T1000 (cell line): ENCODE results near the gene KLHL14.
"Not testable (repeated sequence)": the region's sequence is repeated elsewhere in the genome, so short reads cannot be mapped to it uniquely, and the experiment has no call there.

Source experiments
- DNase-seq: peaks from one replicate; lab custom pipeline; 2025; ENCODE audit warnings: mixed read lengths; lab: John Stamatoyannopoulos, UW

The KLHL14 gene, protein sequence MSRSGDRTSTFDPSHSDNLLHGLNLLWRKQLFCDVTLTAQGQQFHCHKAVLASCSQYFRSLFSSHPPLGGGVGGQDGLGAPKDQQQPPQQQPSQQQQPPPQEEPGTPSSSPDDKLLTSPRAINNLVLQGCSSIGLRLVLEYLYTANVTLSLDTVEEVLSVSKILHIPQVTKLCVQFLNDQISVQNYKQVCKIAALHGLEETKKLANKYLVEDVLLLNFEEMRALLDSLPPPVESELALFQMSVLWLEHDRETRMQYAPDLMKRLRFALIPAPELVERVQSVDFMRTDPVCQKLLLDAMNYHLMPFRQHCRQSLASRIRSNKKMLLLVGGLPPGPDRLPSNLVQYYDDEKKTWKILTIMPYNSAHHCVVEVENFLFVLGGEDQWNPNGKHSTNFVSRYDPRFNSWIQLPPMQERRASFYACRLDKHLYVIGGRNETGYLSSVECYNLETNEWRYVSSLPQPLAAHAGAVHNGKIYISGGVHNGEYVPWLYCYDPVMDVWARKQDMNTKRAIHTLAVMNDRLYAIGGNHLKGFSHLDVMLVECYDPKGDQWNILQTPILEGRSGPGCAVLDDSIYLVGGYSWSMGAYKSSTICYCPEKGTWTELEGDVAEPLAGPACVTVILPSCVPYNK

DNA sequence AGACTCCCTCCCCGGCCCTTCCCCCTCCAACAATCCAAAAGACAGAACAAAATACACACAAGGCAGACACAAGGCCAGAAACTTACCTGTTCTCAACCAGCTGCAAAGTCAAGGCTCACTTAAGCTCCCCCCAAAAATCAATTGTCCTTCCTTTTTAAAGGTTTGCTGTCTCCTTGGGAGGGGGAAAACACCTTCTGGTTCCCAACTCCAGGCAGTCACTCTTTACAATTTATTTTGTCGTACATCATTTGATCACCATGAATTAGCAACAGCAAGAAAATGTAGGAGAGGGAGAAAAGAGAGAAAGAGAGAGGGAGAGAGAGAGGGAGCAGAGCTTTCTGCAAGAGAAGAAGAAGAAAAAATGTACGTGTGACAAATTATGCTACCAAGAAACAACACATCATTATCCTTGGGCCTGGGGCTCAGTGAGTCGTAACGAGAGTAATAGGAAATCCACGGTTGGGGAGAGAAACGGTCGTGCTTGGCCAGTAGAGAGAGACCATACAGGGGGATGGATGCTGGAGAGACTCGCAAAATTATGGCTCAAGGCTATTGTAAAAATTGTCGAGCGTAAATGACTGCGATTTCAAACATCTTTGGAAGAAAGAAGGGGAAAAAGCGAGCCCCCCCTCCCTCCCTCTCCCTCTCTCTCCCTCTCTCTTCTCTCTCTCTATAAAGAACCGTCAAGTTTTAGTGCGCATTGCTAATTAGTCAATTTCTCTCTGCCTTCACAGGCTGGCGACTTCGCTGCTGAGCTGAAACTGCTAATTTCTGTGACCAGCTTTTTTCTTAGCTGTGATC, at the start of gene KLHL14:
Gene KLHL14 (minus strand): TSS at position 443 of the 801 bp plus-strand sequence. CDS start 2,432 bp downstream, outside the sequence.
- DNase-seq: no peak

DNA sequence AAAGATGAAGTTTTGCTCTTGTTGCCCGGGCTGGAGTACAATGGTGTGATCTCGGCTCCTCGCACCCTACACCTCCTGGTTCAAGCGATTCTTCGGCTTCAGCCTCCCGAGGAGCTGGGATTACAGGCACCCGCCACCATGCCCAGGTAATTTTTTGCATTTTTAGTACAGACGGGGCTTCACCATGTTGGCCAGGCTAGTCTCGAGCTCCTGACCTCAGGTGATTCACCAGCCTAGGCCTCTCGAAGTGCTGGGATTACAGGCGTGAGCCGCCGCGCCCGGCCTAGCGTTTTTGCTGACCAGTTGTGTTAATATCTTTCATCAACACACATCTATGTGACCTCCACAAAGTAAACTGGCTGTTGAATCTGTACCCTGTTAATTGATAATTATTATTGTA, 49.4 kb upstream of the KLHL14 start:
- DNase-seq: no peak

DNA sequence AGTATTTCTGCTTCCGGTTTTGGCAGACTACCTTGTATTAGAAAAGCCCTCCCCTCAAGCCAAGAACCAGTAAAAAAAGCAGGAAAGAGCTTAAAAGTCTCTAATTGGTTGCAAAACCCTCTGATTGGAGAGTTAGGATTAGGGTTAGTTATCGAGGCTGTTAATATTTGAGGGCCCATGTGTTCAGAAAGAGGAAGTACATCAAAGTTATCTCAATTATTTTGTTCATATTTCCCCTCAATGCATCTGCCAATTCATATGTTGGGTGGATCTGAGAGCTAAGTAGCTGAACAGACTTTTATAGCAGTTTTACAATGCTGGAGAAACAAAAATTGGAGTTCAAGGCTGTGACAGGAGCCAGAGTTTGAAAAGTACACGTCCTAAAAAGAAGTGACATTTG, 43.1 kb upstream of the KLHL14 start:
- DNase-seq: no peak

- DNase-seq: no peak
These were observed 39.5 kb upstream of the KLHL14 start for GRCh38 chr18:32812342-32812741.

GRCh38 chr18:32810314-32810713, 37.5 kb upstream of the KLHL14 start:
- DNase-seq: no peak

GRCh38 chr18:32805354-32805753, 32.5 kb upstream of the KLHL14 start:
- DNase-seq: no peak

DNA sequence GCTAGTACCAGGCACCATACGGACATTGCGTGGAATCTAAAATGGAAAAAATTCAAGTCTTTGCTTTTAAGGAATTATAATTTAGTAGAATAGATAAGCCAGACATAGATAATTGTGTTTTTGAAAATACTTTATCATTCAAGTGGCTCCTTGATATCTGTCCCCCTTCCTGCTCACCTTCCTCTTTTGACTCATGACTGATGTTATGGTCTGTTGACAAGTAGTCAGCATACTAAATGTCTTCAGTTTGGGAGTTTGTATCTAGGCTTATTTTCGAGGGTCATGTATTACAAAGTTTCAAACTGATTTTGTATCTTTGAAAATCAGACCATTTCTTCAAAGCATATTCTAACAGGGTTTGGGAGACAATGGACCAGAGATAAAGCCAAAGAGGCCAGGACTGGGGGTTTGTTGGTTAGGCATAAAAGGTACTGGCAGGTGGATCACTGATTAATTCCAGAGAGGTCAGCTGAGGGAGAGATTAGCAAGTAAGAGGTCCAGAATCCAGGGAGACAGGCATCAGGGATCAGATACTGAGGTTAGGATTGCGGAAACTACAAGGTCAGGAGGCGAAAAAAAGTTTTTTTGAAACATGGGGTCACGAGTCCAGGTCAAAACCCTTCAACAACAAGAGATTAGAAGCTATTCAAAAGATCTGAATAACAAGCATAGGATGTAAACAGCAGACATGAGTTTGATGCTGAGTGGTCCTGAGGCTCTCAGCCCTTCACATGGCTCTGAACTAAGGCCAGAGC, 31.5 kb upstream of the KLHL14 start:
- no peak for DNase-seq

GRCh38 chr18:32803568-32803967, 30.7 kb upstream of the KLHL14 start:
- no peak for DNase-seq

DNA sequence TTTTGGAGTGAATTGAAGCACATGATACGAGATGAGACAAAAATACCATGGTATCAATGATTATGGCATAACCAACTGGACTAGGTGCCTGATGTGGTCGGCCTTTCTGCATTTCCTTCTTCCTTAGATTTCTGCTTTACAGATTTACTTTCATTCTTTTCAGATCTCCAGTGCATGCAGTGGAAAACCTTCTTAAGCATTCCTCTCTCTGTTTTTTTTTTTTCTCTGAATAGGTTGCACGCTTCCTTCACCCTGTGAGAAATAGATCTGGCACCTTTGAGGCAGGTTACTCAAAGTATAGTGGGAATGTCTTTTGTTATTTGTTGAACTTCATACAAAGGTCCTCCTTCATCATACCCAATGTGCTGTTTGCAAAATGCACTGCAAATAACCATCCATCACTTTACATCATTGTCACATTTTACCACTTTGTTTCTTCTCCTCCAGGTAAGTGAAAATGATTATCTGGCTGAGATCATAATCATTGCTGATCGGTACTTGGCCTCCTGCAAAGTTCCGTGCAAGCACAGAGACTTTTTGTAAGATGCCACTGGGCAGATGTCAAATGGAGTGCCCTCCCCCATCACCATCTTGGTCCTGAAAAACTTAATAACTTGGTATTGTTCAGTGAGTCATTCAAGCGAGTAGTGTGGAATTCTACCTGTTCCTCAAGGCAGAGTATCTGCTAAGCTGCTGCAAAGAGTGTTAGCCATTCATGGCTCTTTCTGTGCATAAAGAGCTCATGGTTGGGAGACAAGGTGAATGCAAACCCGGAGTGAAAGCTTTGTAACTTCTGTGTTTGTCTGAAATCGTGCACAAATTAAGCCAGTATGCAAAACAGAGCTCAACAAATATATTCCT, 30.0 kb upstream of the KLHL14 start:
- DNase-seq: no peak

- DNase-seq: no peak
These were observed 28.4 kb upstream of the KLHL14 start for GRCh38 chr18:32801228-32801627.

- DNase-seq: no peak
These were observed 25.6 kb upstream of the KLHL14 start for GRCh38 chr18:32798209-32798960.

GRCh38 chr18:32794667-32795066, 21.8 kb upstream of the KLHL14 start:
- not testable (repeated sequence) for DNase-seq

DNA sequence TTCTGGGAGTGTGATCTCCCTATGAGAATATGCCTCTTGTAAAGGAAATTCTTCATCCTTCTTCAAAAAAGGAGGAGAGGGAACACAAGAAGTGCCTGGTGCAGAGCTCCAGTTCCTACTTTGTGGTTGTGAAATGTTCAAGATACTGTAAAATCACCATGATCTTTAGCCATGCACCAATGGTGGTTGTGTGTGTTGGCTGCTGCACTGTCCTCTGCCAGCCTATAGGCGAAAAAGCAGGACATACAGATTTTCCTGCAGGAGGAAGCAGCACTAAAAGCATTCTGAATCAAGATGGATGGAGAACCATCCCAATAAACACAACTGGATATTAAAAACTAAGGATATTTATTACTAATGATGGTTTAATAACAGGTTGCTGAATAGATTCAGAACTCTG, 6.2 kb upstream of the KLHL14 start:
- DNase-seq: no peak

- DNase-seq: no peak
These were observed 4.2 kb upstream of the KLHL14 start for GRCh38 chr18:32777049-32777448.

GRCh38 chr18:32776561-32776960, 3.7 kb upstream of the KLHL14 start:
- DNase-seq: no peak

DNA sequence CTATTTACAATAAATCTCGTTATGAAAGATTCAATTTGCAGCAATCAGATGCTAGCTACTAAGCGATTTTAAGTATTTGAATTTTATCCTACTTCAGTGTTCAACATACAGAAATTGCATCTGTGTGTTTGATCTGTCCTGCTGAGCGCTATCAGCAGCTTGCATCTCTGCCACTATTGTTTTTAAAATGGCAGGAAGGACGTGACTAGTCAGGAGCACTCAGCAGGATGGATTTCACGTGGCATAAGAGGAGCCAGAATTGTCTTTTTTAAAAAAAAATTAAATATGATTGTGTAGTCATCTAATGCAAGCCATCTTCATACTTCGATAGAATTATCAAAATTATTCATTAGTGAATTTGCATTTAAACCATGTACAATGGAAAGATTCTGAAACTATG, 2.8 kb upstream of the KLHL14 start:
- DNase-seq: no peak

- DNase-seq: no peak
These were observed 524 bp upstream of the KLHL14 start for GRCh38 chr18:32773382-32773712.

DNA sequence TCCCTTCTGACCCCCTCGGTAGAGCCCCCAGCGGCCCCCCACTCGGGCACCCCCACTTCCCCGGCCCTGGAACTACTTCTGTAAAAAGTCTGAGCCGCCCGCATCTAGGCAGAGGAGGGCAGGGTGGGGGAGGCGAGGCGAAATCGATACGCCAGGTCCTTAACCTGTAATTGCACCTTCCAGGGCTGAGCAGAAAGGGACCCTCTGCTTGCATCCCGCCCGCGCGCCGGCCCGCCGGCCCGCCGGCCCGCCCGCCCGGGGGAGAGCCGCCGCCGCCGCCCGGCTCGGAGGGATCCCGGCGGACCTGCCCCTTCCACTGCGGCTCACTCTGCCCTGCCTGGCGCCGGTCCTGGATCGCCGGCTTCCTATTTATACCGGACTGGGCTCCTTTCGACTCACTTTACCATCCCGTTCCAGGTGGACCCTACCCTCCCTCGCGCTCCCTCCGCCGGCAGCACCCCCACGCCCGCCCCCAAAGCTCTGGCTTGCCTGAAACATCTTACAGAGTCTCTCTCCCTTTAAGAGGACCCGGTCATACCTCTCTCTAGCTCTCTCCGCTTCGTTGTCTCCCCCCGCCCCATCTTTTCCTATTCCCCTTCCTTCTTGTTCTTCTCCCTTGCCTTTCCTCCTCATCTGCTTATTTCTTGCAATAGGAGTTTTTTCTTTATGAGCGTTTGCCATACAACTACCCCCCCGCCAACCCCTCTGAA, 797 bp downstream of the KLHL14 start:
- no peak for DNase-seq

- no peak for DNase-seq
These were observed 1.6 kb downstream of the KLHL14 start for GRCh38 chr18:32771169-32771751.
